ENCODE measurements around the gene GIMAP7.
"Not testable (repeated sequence)": the region's sequence is repeated elsewhere in the genome, so short reads cannot be mapped to it uniquely, and the experiment has no call there.

Gene GIMAP7

GRCh38 chr7:150514748-150515222 is at the start of gene GIMAP7:
Gene GIMAP7 (plus strand): TSS chr7:150514872. CDS start chr7:150519975, 5,103 bp downstream.
- no peak for FAIRE-seq

DNA sequence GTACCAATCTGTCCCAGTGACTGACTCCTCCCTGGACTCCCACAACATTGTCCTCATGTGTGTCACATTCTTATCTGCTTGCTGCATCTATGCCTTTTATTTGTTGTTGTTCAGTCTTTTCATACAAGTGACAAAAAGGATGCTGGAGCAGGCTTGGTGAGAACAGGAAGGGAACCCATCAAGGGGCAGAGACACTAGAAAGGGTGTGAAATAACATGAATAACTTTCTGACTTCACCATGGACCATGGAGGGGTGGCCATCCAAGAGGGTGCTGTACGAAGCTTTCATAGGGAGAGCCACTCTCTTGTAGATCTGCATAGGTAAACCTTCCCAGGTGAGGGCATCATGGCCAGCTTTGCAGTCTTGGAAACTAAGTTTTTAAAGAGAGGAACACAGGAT is 49.7 kb upstream of the GIMAP7 start:
- no peak for FAIRE-seq

- FAIRE-seq: no peak
Measured at GRCh38 chr7:150465414-150465813, 49.3 kb upstream of the GIMAP7 start.

- no peak for FAIRE-seq
Measured at GRCh38 chr7:150466477-150466876, 48.2 kb upstream of the GIMAP7 start.

DNA sequence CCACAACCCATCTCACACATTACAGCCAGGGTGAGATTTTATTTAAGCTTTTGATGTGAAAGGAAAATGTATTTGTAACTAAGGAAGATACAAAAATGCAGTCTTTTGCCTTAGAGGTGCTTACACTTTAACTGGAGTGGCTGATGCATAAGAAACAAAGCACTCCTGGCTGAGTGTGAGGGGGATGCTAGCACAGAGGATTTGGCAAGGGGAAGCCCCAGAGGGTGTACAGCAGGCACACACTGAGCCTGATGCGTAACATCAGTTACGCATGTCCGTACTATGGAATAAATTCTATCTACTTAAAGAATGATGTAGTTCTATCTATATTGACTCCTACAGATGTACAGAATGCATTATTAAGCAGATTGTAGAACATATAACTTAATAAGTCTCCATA is 46.4 kb upstream of the GIMAP7 start:
- no peak for FAIRE-seq

DNA sequence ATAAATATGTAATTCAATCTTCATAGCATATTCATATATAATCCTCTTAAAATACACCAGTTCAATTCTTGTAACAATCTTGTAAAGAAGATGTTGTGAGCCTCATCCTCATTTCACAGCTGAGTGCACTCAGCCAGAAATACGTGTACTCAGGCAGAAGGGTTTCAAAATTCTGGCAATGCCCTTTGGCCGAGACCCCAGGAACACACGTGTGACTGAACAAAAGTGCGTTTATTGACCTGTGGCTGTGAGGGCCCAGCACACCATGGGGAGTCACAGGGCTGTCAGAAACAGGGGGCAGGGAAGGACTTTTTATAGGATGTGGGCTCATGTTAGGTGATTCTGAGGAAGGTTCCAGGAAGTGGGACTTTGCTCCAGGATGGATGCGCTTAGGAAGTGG is 42.8 kb upstream of the GIMAP7 start:
- FAIRE-seq: no peak

DNA sequence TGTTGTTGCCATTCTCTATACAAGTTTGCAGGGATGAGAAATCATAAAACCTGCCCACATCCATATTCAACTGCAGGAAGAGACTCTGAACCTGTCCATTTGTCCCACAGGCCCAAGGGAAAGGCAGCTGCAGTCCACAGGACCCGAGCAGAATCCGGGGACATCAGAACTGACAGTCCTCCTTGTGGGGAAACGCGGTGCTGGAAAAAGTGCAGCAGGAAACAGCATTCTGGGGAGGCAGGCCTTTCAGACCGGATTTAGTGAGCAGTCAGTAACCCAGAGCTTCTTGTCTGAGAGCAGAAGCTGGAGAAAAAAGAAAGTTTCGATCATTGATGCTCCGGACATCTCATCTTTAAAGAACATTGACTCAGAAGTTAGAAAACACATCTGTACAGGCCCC is 40.8 kb upstream of the GIMAP7 start:
- FAIRE-seq: no peak

- FAIRE-seq: no peak
Measured at GRCh38 chr7:150476285-150476684, 38.4 kb upstream of the GIMAP7 start.

DNA sequence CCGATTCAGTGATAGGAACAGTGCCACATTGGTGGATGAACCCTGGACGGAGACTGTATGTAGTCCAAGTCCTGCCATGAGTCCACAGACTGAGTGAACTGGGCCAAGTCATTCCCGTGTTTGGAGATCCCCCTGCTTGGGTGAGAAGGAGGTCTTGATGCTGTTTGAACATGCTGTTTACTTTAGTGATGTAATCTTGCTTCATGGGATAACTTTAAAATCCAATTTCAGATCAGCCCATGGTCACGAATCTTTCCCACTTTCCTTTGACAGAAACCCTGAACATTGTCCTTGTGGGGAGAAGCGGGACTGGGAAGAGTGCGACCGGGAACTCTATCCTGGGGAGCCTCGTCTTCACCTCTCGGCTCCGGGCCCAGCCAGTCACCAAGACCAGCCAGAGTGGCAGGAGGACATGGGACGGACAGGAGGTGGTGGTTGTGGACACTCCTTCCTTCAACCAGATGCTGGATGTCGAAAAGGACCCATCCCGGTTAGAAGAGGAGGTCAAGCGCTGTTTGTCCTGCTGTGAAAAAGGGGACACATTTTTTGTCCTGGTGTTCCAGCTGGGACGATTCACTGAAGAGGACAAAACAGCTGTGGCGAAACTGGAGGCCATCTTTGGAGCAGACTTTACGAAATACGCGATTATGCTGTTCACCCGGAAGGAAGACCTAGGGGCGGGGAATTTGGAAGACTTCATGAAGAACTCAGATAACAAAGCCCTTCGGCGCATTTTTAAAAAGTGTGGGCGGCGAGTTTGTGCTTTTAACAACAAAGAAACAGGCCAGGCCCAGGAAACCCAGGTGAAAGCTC is 37.6 kb upstream of the GIMAP7 start:
- no peak for FAIRE-seq

- FAIRE-seq: no peak
Measured at GRCh38 chr7:150479023-150479716, 35.5 kb upstream of the GIMAP7 start.

DNA sequence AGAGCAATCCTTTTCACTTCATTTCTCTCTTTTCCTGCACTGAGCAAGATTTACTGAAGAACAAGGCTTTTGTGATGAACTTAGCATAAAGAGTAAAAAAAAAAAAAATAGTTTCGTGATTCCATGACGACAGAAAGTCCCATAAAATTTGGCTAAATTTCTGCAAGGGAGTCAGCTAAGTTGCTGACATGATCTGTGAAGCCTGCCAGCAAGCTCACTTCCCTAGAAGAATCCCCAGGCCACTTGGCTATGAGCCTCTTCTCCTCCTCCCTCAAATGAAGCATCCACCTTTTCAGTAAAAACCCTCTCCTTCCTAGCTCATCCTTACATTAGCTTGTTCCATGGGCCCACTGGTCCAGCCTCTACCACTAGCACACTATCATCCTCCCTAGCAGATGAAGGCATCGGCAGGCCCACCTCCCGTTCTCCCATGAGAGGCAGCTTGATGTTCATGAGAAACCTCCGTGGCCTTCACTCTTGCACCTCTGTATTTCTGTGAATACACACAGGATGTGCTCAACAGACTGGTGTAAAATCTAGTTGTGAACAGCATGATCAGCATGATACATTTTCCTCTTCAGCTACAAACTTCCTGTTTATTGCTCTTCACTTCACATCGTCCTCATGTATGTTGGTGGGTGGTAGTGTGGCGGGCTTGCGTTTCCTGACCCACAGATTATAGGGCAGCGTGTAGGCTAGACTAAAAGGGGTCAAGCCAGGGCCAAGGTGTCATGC is 33.3 kb upstream of the GIMAP7 start:
- FAIRE-seq: no peak

- FAIRE-seq: no peak
Measured at GRCh38 chr7:150481922-150482321, 32.8 kb upstream of the GIMAP7 start.

- peak; percentile 31 for FAIRE-seq
Measured at GRCh38 chr7:150483514-150483913, 31.2 kb upstream of the GIMAP7 start.

DNA sequence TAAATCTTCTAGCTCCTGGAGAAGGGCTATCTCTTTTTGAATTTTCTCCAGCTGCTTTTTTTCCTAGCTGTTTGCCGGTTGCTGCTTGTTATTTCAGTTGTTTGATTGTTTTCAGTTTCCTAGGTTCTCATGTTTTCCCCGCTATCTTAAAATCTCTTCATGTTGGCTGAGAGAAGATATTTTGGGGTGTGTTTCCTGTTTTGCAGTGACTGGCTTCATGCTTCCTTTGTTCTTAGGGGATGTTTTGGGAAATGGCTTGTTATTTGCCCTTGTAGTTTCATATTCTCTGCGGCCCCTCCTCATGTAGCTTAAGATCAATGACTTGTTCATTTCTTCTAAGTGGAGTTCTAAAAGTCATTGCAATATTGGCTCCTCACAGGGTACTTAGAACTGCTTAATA is 30.6 kb upstream of the GIMAP7 start:
- FAIRE-seq: peak; percentile 95

GRCh38 chr7:150487625-150488024 is 27.0 kb upstream of the GIMAP7 start:
- no peak for FAIRE-seq

- FAIRE-seq: no peak
Measured at GRCh38 chr7:150489782-150490181, 24.9 kb upstream of the GIMAP7 start.

- not testable (repeated sequence) for FAIRE-seq
Measured at GRCh38 chr7:150493442-150493841, 21.2 kb upstream of the GIMAP7 start.

DNA sequence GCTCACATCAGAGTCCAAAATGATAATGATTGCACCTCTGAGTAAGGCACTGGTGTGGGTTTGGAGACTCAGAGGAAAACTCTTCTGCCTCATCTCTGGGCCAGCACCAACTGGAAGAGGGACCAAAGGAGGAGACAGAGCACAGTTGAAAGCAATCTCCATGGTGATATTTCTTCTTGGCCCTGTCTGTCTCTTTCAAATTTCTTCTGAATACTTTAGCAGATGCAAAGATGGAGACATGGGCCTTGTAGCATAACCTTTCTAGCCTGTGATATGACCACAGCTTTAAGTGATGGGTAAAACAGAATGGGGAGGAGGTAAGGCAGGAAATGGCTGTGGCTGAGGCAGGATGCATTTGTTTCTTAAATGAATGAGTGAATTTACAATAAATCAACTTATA is 12.2 kb upstream of the GIMAP7 start:
- FAIRE-seq: no peak

DNA sequence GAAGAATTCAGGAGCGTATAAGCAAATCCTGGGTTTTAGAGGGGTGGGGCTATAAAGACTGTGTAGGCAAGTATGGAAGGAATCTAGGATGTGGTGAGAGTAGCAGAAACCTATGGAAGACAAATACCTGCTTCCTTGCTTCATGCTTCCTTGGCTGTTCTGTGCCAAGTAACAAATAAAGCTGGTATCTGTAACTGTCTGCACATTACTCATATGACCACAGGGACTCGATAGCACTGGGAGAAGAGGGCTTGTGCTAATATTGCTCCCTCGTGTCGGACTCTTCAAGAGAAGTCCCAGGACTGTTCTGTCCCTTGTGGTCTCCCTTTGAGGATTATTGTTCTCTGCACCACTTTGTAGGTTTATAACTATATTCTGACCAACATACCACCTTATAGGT is 11.5 kb upstream of the GIMAP7 start:
- FAIRE-seq: no peak

GRCh38 chr7:150503581-150503980 is 11.1 kb upstream of the GIMAP7 start:
- FAIRE-seq: no peak

DNA sequence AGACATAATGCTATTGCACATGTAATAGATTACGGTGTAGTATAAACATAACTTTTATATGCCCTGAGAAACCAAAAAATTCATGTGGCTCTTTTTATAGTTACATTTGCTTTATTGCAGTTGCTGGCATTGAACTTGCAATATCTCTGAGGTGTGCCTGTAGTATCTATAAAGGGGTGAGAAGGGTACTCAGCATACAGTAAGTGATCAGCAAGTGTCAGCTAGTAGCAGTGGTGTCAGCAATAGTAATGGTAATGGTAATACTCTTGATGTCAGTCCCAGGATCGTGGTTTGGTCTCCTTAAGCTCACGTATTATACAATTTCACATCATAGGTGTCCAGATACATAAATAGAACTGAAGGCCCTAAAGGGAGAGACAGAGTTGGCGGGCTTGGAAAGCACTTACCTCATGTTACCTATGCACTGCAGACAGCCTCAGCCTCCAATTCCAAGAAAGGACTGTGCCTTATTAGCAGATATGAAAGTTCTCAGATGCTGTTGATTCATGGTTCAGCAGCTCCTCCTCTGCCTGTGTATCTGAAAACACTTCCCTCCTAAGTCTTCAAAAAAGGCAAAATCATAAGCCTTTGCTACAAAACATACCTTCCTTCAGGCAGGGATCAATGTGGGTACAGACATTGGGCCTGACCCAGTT is 6.6 kb upstream of the GIMAP7 start:
- FAIRE-seq: no peak

GRCh38 chr7:150511048-150511447 is 3.6 kb upstream of the GIMAP7 start:
- FAIRE-seq: no peak

DNA sequence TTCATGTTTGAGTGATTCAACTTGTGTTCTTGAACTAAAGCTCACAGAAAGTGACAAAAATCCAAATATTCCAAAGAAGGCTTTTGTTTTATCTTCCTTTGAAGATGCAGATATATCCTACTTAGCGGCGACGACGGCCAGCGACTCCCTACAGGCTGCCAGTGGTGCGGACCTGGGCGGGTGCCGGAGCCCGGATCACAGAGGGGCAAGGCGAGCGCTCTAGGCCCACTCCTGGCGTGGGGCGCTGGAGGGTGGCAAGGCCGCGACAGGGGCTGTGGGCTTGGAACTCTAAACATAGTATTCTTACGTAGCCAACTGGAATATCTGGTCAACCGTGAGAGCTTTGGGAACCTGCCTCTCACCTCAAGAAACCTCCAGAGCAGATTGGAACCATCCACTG is 914 bp upstream of the GIMAP7 start:
- FAIRE-seq: no peak

Data from colon (tissue), 2 donors.